CD4-positive, alpha-beta T cell treated with Interferon alpha-2 for 1 hour (primary cell): ENCODE data around the gene FOXB1.
A peak's percentile ranks its signal among the peaks of the same experiment; 100 is the strongest.

ENCODE experiments used
- DNase-seq, 2 donors: peaks; one replicate each; pipeline ENCODE4 v3.0.0-alpha.2; 2020 to 2022

FOXB1 gene

GRCh38 chr15:60004009-60004845, at the start of gene FOXB1:
Gene FOXB1, plus strand, starts transcription at chr15:60004311. Its CDS starts 653 bp downstream, at chr15:60004964.
- peak in 1 of 2 donors; percentile 32 for DNase-seq

- no peak for DNase-seq
Observed at GRCh38 chr15:59958288-59958687, 45.8 kb upstream of the FOXB1 start.

GRCh38 chr15:59960318-59960717, 43.8 kb upstream of the FOXB1 start:
- DNase-seq = no peak

GRCh38 chr15:59963322-59963721, 40.8 kb upstream of the FOXB1 start:
- no peak for DNase-seq

GRCh38 chr15:59963925-59964324, 40.2 kb upstream of the FOXB1 start:
- no peak for DNase-seq

- DNase-seq = no peak
Observed at GRCh38 chr15:59965741-59966140, 38.4 kb upstream of the FOXB1 start.

GRCh38 chr15:59966262-59966661, 37.8 kb upstream of the FOXB1 start:
- no peak for DNase-seq

GRCh38 chr15:59968314-59968713, 35.8 kb upstream of the FOXB1 start:
- DNase-seq = no peak

- no peak for DNase-seq
Observed at GRCh38 chr15:59972241-59972640, 31.9 kb upstream of the FOXB1 start.

GRCh38 chr15:59976480-59977271, 27.4 kb upstream of the FOXB1 start:
- peak; percentile 43 to 74 for DNase-seq

GRCh38 chr15:59991834-59992233, 12.3 kb upstream of the FOXB1 start:
- no peak for DNase-seq

GRCh38 chr15:59993041-59993750, 10.9 kb upstream of the FOXB1 start:
- no peak for DNase-seq

- no peak for DNase-seq
Observed at GRCh38 chr15:59993950-59994401, 10.1 kb upstream of the FOXB1 start.

- no peak for DNase-seq
Observed at GRCh38 chr15:59994526-59994887, 9.6 kb upstream of the FOXB1 start.

- peak in 1 of 2 donors; percentile 12 for DNase-seq
Observed at GRCh38 chr15:59994888-59995557, 9.1 kb upstream of the FOXB1 start.

- DNase-seq = no peak
Observed at GRCh38 chr15:59995568-59996297, 8.4 kb upstream of the FOXB1 start.

GRCh38 chr15:59996298-59997041, 7.6 kb upstream of the FOXB1 start:
- peak in 1 of 2 donors; percentile 12 for DNase-seq

- peak; percentile 33 to 66 for DNase-seq
Observed at GRCh38 chr15:59997070-59997701, 6.9 kb upstream of the FOXB1 start.

- DNase-seq = no peak
Observed at GRCh38 chr15:59998305-59998949, 5.7 kb upstream of the FOXB1 start.

- DNase-seq = no peak
Observed at GRCh38 chr15:59998950-59999611, 5.0 kb upstream of the FOXB1 start.
